A673 (cell line): ENCODE results near the gene GBX2.

Experiments used
- EZH2 ChIP-seq: fragments of 200-600 bp; sonication (generic); IDR thresholded peaks from 2 replicates; pipeline ENCODE4 v1.6.1; 2017; ENCODE audit warnings: borderline replicate concordance, low read depth, mild to moderate bottlenecking, mixed read lengths, antibody characterized with exemption, low read length; ENCODE audit not compliant: poor library complexity, severe bottlenecking
- TF ChIP-seq, protein P1 (sequence below): fragments of 300-800, 200-600 bp; sonication (generic); conservative IDR thresholded peaks from 2 replicates; pipeline ENCODE4 v1.5.1; 2017; ENCODE audit warnings: low read depth, mild to moderate bottlenecking, antibody characterized with exemption, low read length, moderate library complexity, mixed read lengths

DNA sequence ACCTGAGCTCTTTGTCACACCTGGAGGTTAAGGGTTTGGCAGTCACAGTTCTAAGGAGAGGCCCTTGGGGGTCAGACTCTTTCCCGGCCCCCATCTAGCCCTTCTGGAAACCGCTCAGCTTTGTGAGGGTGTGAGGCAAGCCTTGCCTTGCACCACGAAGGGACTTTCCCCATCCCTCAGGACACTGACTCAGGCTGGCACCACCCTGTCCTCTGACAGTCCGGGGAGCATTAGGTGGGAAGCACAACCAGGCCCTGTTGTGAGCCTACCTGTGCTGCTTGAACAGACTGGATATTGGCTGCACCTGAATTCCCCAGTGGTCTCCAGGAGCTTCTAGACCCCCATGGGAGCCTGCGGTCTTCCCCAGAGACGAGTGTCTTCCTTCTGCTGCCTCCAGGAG lies 47.0 kb upstream of the GBX2 start:
- TF ChIP-seq, protein P1, sequence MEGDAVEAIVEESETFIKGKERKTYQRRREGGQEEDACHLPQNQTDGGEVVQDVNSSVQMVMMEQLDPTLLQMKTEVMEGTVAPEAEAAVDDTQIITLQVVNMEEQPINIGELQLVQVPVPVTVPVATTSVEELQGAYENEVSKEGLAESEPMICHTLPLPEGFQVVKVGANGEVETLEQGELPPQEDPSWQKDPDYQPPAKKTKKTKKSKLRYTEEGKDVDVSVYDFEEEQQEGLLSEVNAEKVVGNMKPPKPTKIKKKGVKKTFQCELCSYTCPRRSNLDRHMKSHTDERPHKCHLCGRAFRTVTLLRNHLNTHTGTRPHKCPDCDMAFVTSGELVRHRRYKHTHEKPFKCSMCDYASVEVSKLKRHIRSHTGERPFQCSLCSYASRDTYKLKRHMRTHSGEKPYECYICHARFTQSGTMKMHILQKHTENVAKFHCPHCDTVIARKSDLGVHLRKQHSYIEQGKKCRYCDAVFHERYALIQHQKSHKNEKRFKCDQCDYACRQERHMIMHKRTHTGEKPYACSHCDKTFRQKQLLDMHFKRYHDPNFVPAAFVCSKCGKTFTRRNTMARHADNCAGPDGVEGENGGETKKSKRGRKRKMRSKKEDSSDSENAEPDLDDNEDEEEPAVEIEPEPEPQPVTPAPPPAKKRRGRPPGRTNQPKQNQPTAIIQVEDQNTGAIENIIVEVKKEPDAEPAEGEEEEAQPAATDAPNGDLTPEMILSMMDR: no peak
- no peak for TF ChIP-seq EZH2
